OCI-M1 (cell line): ENCODE data around the gene PI4K2A.
"Not testable (repeated sequence)": the region's sequence is repeated elsewhere in the genome, so short reads cannot be mapped to it uniquely, and the experiment has no call there.

ENCODE experiments used
- DNase-seq: peaks from one replicate; lab custom pipeline; 2025; lab: John Stamatoyannopoulos, UW

Gene PI4K2A

GRCh38 chr10:97632949-97633884, 7.3 kb upstream of the PI4K2A start, which contains the start of gene MORN4:
MORN4 (minus strand) TSS chr10:97633500; CDS start chr10:97619653, 13,847 bp downstream.
- DNase-seq = peak; percentile 97

GRCh38 chr10:97633921-97634320, 6.5 kb upstream of the PI4K2A start:
- DNase-seq = peak; percentile 75

- DNase-seq = no peak
These were observed 4.9 kb upstream of the PI4K2A start for GRCh38 chr10:97635577-97635976.

GRCh38 chr10:97639090-97639489, 1.4 kb upstream of the PI4K2A start:
- DNase-seq = not testable (repeated sequence)

GRCh38 chr10:97640868-97641811, 669 bp downstream of the PI4K2A start:
- DNase-seq = peak; percentile 81

- not testable (repeated sequence) for DNase-seq
These were observed 2.1 kb downstream of the PI4K2A start for GRCh38 chr10:97642471-97643159.

GRCh38 chr10:97643441-97643985, 3.0 kb downstream of the PI4K2A start:
- no peak for DNase-seq

GRCh38 chr10:97644936-97645335, 4.5 kb downstream of the PI4K2A start:
- no peak for DNase-seq

GRCh38 chr10:97647556-97647955, 7.1 kb downstream of the PI4K2A start:
- DNase-seq = peak; percentile 47

GRCh38 chr10:97648562-97649404, 8.3 kb downstream of the PI4K2A start:
- DNase-seq = peak; percentile 87

GRCh38 chr10:97649405-97649750, 8.9 kb downstream of the PI4K2A start:
- not testable (repeated sequence) for DNase-seq

- no peak for DNase-seq
These were observed 10.3 kb downstream of the PI4K2A start for GRCh38 chr10:97650726-97651125.

GRCh38 chr10:97651773-97652172, 11.3 kb downstream of the PI4K2A start:
- no peak for DNase-seq

- no peak for DNase-seq
These were observed 16.3 kb downstream of the PI4K2A start for GRCh38 chr10:97656777-97657176.

- DNase-seq = peak; percentile 53
These were observed 19.1 kb downstream of the PI4K2A start for GRCh38 chr10:97659589-97659988.

GRCh38 chr10:97664282-97664850, 23.9 kb downstream of the PI4K2A start:
- DNase-seq = peak; percentile 95

- DNase-seq = no peak
These were observed 26.5 kb downstream of the PI4K2A start for GRCh38 chr10:97666992-97667391.

- no peak for DNase-seq
These were observed 27.0 kb downstream of the PI4K2A start for GRCh38 chr10:97667463-97667862.

- no peak for DNase-seq
These were observed 29.1 kb downstream of the PI4K2A start for GRCh38 chr10:97669571-97669970.
